Trophoblast cell (in vitro differentiated cells and primary cell): ENCODE results near the gene CCR8.

Experiments
- DNase-seq, 2 donors: peaks; one replicate each; pipeline ENCODE4 v3.0.0-alpha.2; 2016
- H2AFZ ChIP-seq: 2 replicates; pipeline ENCODE4 v1.6.1; 2013; ENCODE audit warnings: low read length, moderate library complexity, mild to moderate bottlenecking; ENCODE audit not compliant: insufficient read depth, poor library complexity
- H2AK5ac ChIP-seq: 2 replicates; pipeline ENCODE4 v1.6.1; 2013; ENCODE audit warnings: mild to moderate bottlenecking, low read length
- H2BK120ac ChIP-seq: 2 replicates; pipeline ENCODE4 v1.6.1; 2013; ENCODE audit warnings: low read length, mild to moderate bottlenecking, moderate library complexity; ENCODE audit not compliant: insufficient read depth, poor library complexity
- H2BK12ac ChIP-seq: 2 replicates; pipeline ENCODE4 v1.6.1; 2013; ENCODE audit warnings: mild to moderate bottlenecking, low read length, moderate library complexity
- H2BK5ac ChIP-seq: 2 replicates; pipeline ENCODE4 v1.6.1; 2013; ENCODE audit warnings: low read length, low read depth, moderate library complexity, mild to moderate bottlenecking; ENCODE audit not compliant: poor library complexity
- H3K14ac ChIP-seq: 2 replicates; pipeline ENCODE4 v1.6.1; 2013; ENCODE audit warnings: mild to moderate bottlenecking, low read length
- H3K18ac ChIP-seq: 2 replicates; pipeline ENCODE4 v1.6.1; 2013; ENCODE audit warnings: mild to moderate bottlenecking, low read length
- H3K23ac ChIP-seq: 2 replicates; pipeline ENCODE4 v1.6.1; 2013; ENCODE audit warnings: low read length
- H3K27ac ChIP-seq: 2 replicates; pipeline ENCODE4 v1.5.1; 2013; ENCODE audit warnings: low read depth, mild to moderate bottlenecking, inconsistent platforms, low read length, moderate library complexity
- H3K27me3 ChIP-seq: 2 replicates; pipeline ENCODE4 v1.6.1; 2013; ENCODE audit warnings: inconsistent platforms, mild to moderate bottlenecking, low read length, moderate library complexity; ENCODE audit not compliant: insufficient read depth
- H3K36me3 ChIP-seq, 2 experiments: 1 replicate in 1 of 2; 2 replicates in 1 of 2; pipeline ENCODE4 v1.6.1; 2013; ENCODE audit warnings: low read length in 2 of 2, mild to moderate bottlenecking in 2 of 2, moderate library complexity in 1 of 2; ENCODE audit not compliant: insufficient read depth in 2 of 2, control insufficient read depth in 1 of 2
- H3K4ac ChIP-seq: 2 replicates; pipeline ENCODE4 v1.6.1; 2013; ENCODE audit warnings: low read depth, mild to moderate bottlenecking, low read length, moderate library complexity
- H3K4me1 ChIP-seq, 2 experiments: 1 replicate in 1 of 2; 2 replicates in 1 of 2; pipeline ENCODE4 v1.6.1; 2013; ENCODE audit warnings: low read length in 2 of 2, mild to moderate bottlenecking in 2 of 2, moderate library complexity in 1 of 2; ENCODE audit not compliant: insufficient read depth in 2 of 2, control insufficient read depth in 1 of 2
- H3K4me2 ChIP-seq: 2 replicates; pipeline ENCODE4 v1.6.1; 2013; ENCODE audit warnings: inconsistent platforms, mild to moderate bottlenecking, low read length, moderate library complexity
- H3K4me3 ChIP-seq: 2 replicates; pipeline ENCODE4 v1.5.1; 2013; ENCODE audit warnings: mild to moderate bottlenecking, low read depth, low read length, inconsistent platforms
- H3K79me1 ChIP-seq: one replicate; pipeline ENCODE4 v1.6.1; 2013; ENCODE audit warnings: low read length
- H3K79me2 ChIP-seq: 2 replicates; pipeline ENCODE4 v1.6.1; 2013; ENCODE audit warnings: low read length, mild to moderate bottlenecking; ENCODE audit not compliant: control insufficient read depth, insufficient read depth, poor library complexity
- H3K9ac ChIP-seq: 2 replicates; pipeline ENCODE4 v1.6.1; 2013; ENCODE audit warnings: mild to moderate bottlenecking, low read length
- H3K9me3 ChIP-seq: 2 replicates; pipeline ENCODE4 v1.6.1; 2013; ENCODE audit warnings: low read depth, mild to moderate bottlenecking, control low read depth, inconsistent platforms, low read length; ENCODE audit not compliant: insufficient read depth
- H4K12ac ChIP-seq: 2 replicates; pipeline ENCODE4 v1.6.1; 2013; ENCODE audit warnings: low read depth, mild to moderate bottlenecking, low read length, moderate library complexity
- H4K8ac ChIP-seq: 2 replicates; pipeline ENCODE4 v1.6.1; 2013; ENCODE audit warnings: low read depth, mild to moderate bottlenecking, low read length, moderate library complexity
- H4K91ac ChIP-seq: one replicate; pipeline ENCODE4 v1.6.1; 2013; ENCODE audit warnings: low read depth, mild to moderate bottlenecking, low read length, moderate library complexity
- WGBS: extraction: QIAGEN DNeasy Blood & Tissue Kit; methylation state at CpG from one replicate; pipeline ENCODE4 v1.1.7; 2013; ENCODE audit warnings: missing lambda C conversion rate; ENCODE audit not compliant: insufficient read length, insufficient coverage; ENCODE audit errors: extremely low coverage; 5-methylcytosine and 5-hydroxymethylcytosine counted together

CCR8 gene

GRCh38 chr3:39346785-39347585, 17.5 kb downstream of the CCR8 start:
- no peak overlapping the region for H4K91ac ChIP-seq
- no peaks in the 10 kb centered on the region for H3K27me3 ChIP-seq
- no peaks in the 10 kb centered on the region for H3K79me1 ChIP-seq
- H2AK5ac ChIP-seq: no peak overlapping the region
- H2BK120ac ChIP-seq: no peak overlapping the region
- no peaks in the 10 kb centered on the region for H3K36me3 ChIP-seq
- H3K18ac ChIP-seq: no peak overlapping the region
- no peaks in the 10 kb centered on the region for H3K4me1 ChIP-seq
- no peak overlapping the region for H2BK5ac ChIP-seq
- H3K4ac ChIP-seq: no peak overlapping the region
- WGBS: no CpG with 5 or more reads among the region's 2 CpGs
- H4K12ac ChIP-seq: no peak overlapping the region
- no peak overlapping the region for H3K27ac ChIP-seq
- no peak for DNase-seq
- H3K4me2 ChIP-seq: no peak overlapping the region
- no peak overlapping the region for H3K9ac ChIP-seq
- H3K9me3 ChIP-seq: no peaks in the 10 kb centered on the region
- H3K14ac ChIP-seq: no peak overlapping the region
- no peaks in the 10 kb centered on the region for H3K79me2 ChIP-seq
- no peak overlapping the region for H2BK12ac ChIP-seq
- H4K8ac ChIP-seq: no peak overlapping the region
- H3K23ac ChIP-seq: no peak overlapping the region
- H3K4me3 ChIP-seq: no peak overlapping the region
- H2AFZ ChIP-seq: no peak overlapping the region

GRCh38 chr3:39347586-39347876, 18.0 kb downstream of the CCR8 start:
- Histone ChIP-seq H2AFZ (no peak overlapping the region), H4K12ac (no peak overlapping the region), H3K36me3 (no peaks in the 10 kb centered on the region), H3K27me3 (no peaks in the 10 kb centered on the region), H3K9me3 (no peaks in the 10 kb centered on the region), H4K8ac (no peak overlapping the region), H3K4me3 (no peak overlapping the region), H2BK12ac (no peak overlapping the region), H3K23ac (no peak overlapping the region), H3K4ac (no peak overlapping the region), H2BK120ac (no peak overlapping the region), H2AK5ac (no peak overlapping the region), H4K91ac (no peak overlapping the region), H3K79me1 (no peaks in the 10 kb centered on the region), H3K4me1 (no peaks in the 10 kb centered on the region), H3K4me2 (no peak overlapping the region), H2BK5ac (no peak overlapping the region), H3K9ac (no peak overlapping the region), H3K14ac (no peak overlapping the region), H3K27ac (no peak overlapping the region), H3K79me2 (no peaks in the 10 kb centered on the region), H3K18ac (no peak overlapping the region)
- DNase-seq: no peak
- WGBS: no CpG with 5 or more reads among the region's 3 CpGs

- Histone ChIP-seq H3K27ac (no peak overlapping the region), H3K23ac (no peak overlapping the region), H2BK12ac (no peak overlapping the region), H2BK5ac (no peak overlapping the region), H4K91ac (no peak overlapping the region), H3K4me3 (no peak overlapping the region), H2AK5ac (no peak overlapping the region), H2AFZ (no peak overlapping the region), H3K18ac (no peak overlapping the region), H3K9me3 (no peaks in the 10 kb centered on the region), H3K9ac (no peak overlapping the region), H3K14ac (no peak overlapping the region), H4K12ac (no peak overlapping the region), H3K4me2 (no peak overlapping the region), H3K79me1 (no peaks in the 10 kb centered on the region), H3K4me1 (no peaks in the 10 kb centered on the region), H3K4ac (no peak overlapping the region), H3K27me3 (no peaks in the 10 kb centered on the region), H4K8ac (no peak overlapping the region), H3K36me3 (no peaks in the 10 kb centered on the region), H3K79me2 (no peaks in the 10 kb centered on the region), H2BK120ac (no peak overlapping the region)
- DNase-seq: no peak
- whole genome bisulfite sequencing: no CpG with 5 or more reads among the region's 3 CpGs
Observed at GRCh38 chr3:39349080-39349479, 19.6 kb downstream of the CCR8 start.

GRCh38 chr3:39350714-39351113, 21.2 kb downstream of the CCR8 start:
- Histone ChIP-seq H3K23ac (no peak overlapping the region), H3K18ac (no peak overlapping the region), H2BK5ac (no peak overlapping the region), H4K12ac (no peak overlapping the region), H3K79me2 (no peaks in the 10 kb centered on the region), H3K4me1 (no peaks in the 10 kb centered on the region), H4K91ac (no peak overlapping the region), H3K9ac (no peak overlapping the region), H2BK120ac (no peak overlapping the region), H3K36me3 (no peaks in the 10 kb centered on the region), H2BK12ac (no peak overlapping the region), H3K4ac (no peak overlapping the region), H3K27ac (no peak overlapping the region), H3K14ac (no peak overlapping the region), H2AK5ac (no peak overlapping the region), H3K9me3 (no peaks in the 10 kb centered on the region), H2AFZ (no peak overlapping the region), H3K4me2 (no peak overlapping the region), H4K8ac (no peak overlapping the region), H3K79me1 (no peaks in the 10 kb centered on the region), H3K4me3 (no peak overlapping the region), H3K27me3 (no peaks in the 10 kb centered on the region)
- no CpG with 5 or more reads among the region's 5 CpGs for WGBS
- no peak for DNase-seq
